Naive thymus-derived CD8-positive, alpha-beta T cell (primary cell): ENCODE results near the gene BCL7C. TPM values are rescaled to one million over a fixed set of nuclear protein-coding genes. Genes with fewer than 3 reads are reported as not detected.
"Not testable (repeated sequence)": the region's sequence is repeated elsewhere in the genome, so short reads cannot be mapped to it uniquely, and the experiment has no call there.

Source experiments
- ATAC-seq, 2 donors: fragments of 150-1000 bp; cut with Tn5 transposase in 1 of 2; sonication (Bioruptor Pico), chemical (Tn5 transposase) in 1 of 2; 1 replicate in 1 of 2; 2 replicates in 1 of 2; pipeline ENCODE4 v1.10.0; 2021; ENCODE audit warnings: mild to moderate bottlenecking in 2 of 2, moderate library complexity in 2 of 2
- POLR2A ChIA-PET: fragments of 350-600 bp; sonication (Branson Sonifier 250); formaldehyde crosslinking; loops from one replicate; lab custom pipeline; 2021; ENCODE audit warnings: antibody characterized with exemption; lab: Charles Lee
- DNase-seq, 10 donors: peaks; one replicate each; pipeline versions ENCODE4 v3.0.0 to v3.0.0-alpha.2; 2020 to 2022
- H3K27ac Mint-ChIP-seq, 10 donors: one replicate each; pipeline ENCODE4 v1.8.0; 2020 to 2022; ENCODE audit warnings: mild to moderate bottlenecking in 10 of 10, mixed read lengths in 10 of 10, moderate library complexity in 4 of 10, inconsistent platforms in 1 of 10
- H3K27me3 Mint-ChIP-seq, 5 donors: one replicate each; pipeline ENCODE4 v1.8.0; 2021 to 2022; ENCODE audit warnings: mixed read lengths in 5 of 5
- H3K36me3 Mint-ChIP-seq, 3 donors: one replicate each; pipeline ENCODE4 v1.8.0; 2020 to 2022; ENCODE audit warnings: mixed read lengths in 3 of 3, mild to moderate bottlenecking in 2 of 3, inconsistent platforms in 1 of 3
- H3K4me1 Mint-ChIP-seq, 4 donors: one replicate each; pipeline ENCODE4 v1.8.0; 2021 to 2022; ENCODE audit warnings: mixed read lengths in 4 of 4
- H3K4me3 Mint-ChIP-seq, 10 donors: one replicate each; pipeline ENCODE4 v1.8.0; 2020 to 2022; ENCODE audit warnings: mild to moderate bottlenecking in 10 of 10, mixed read lengths in 10 of 10, moderate library complexity in 6 of 10, inconsistent platforms in 1 of 10
- H3K9me3 Mint-ChIP-seq, 9 donors: one replicate each; pipeline ENCODE4 v1.8.0; 2020 to 2022; ENCODE audit warnings: mixed read lengths in 9 of 9, mild to moderate bottlenecking in 3 of 9, inconsistent platforms in 1 of 9, moderate library complexity in 1 of 9
- polyA plus RNA-seq, 3 donors: library from polyadenylated mRNA; unstranded; fragments of 300-500 nt; fragmentation: Illumina TruSeq; gene quantifications; one replicate each; pipeline ENCODE4 v1.2.3, GENCODE V29; 2021
- total RNA-seq, 8 experiments: library from RNA in 2 of 8; stranded (reverse) in 2 of 8; gene quantifications; one replicate each; pipeline ENCODE4 v1.2.3 and lab custom pipeline; 2021 to 2026

Gene BCL7C
- 10 to 100 TPM; 24.2 to 24.6 TPM for total RNA-seq
- polyA plus RNA-seq = 10 to 100 TPM; 33.9 to 38.8 (median 34.7) TPM
- total RNA-seq (lab: John Stamatoyannopoulos, UW) = 18.6 to 29.0 (median 25.0) reads per million in 6 experiments

DNA sequence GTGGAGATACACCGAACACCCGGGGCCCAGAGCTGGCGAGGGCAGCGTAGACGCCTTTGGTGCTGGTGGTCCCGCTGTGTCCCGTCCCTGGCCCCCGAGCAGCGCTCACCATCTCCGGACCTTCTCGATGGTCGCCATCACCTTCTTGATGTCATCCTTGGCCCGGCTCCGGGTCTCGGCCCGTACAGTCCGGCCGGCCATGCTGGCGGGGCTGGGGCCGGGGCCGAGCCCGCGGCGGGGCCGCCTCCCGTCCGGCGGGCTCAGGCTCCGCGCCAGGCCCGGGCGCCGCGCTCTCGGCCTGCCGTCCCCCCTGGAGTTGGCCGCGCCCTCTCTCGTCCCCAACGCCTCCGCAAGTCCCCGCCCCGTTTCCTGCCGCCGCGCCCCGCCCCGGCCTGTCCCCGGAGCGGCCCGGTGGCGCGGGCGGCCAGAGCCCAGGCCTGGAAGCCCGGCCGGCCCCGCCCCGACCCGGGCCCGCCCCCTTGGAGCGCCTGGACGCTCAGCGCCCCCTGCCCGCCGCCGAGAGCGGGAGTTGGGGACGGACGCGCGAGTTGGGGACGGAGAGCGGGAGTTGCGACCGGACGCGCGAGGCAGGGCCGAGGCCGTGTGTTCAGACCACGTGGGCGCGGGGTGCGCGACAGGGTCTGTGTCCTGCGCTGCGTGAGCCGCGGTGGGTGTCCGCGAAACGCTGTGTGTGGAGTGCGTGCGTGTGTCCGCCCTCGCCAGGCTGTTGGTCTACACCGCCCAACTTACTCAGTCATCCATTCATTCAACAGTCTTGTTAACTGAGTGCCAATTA is at the start of gene BCL7C:
Gene BCL7C, minus strand, starts transcription at position 334 of the 796 bp plus-strand sequence. Its CDS starts 133 bp downstream, at position 201.
- Mint-ChIP-seq H3K27me3 (no peaks in the 10 kb centered on the region), H3K4me1 (peaks cover 22 to 55% (median 51%) of the 10 kb centered on the region in 4 donors), H3K27ac (peak within 1 kb of the TSS; percentile 83 to 96 (median 94)), H3K36me3 (peaks cover 0 to 23% (median 3%) of the 10 kb centered on the region in 3 donors), H3K9me3 (no peaks in the 10 kb centered on the region), H3K4me3 (peak within 1 kb of the TSS; percentile 79 to 93 (median 88))
- POLR2A ChIA-PET = interaction anchor here (0.6 to 10.9 kb wide), 6 partner anchors 8 to 566 kb away, joined by 3 to 94 read pairs (median 4); partner anchors contain the start of gene ARMC5
- peak; percentile 37 to 85 (median 61) for DNase-seq
- peak; percentile 67 to 81 for ATAC-seq

DNA sequence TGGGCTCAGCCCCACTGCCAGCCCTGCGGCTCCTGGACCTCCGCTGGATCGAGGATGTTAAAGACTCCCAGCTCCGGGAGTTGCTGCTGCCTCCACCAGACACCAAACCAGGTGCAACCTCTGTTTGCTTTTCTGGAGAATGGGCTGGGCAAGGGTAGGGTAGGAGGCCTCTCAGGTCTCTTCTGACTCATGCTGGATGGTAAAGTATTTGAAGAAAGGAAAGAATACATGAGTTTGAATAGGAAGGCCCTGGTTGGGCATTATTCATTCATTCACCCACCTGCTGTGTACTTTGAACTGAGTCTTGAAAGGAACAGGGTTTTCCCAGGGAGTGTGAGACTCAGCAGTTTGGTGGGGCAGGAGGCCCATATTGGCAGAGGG is 48.5 kb upstream of the BCL7C start:
- H3K27ac Mint-ChIP-seq = peak overlapping the region in 4 of 10 donors; percentile 4 to 77 (median 37)
- POLR2A ChIA-PET = interaction anchor here (0.5 to 2.3 kb wide), 8 partner anchors 11 to 495 kb away, joined by 3 to 10 read pairs (median 4); partner anchors contain the start of gene FUS
- ATAC-seq = no peak
- H3K4me3 Mint-ChIP-seq = no peak overlapping the region
- no peaks in the 10 kb centered on the region for H3K27me3 Mint-ChIP-seq
- DNase-seq = no peak
- peaks cover 11 to 21% (median 18%) of the 10 kb centered on the region in 4 donors for H3K4me1 Mint-ChIP-seq
- no peaks in the 10 kb centered on the region for H3K9me3 Mint-ChIP-seq
- H3K36me3 Mint-ChIP-seq = peaks cover 0 to 7% (median 4%) of the 10 kb centered on the region in 3 donors

DNA sequence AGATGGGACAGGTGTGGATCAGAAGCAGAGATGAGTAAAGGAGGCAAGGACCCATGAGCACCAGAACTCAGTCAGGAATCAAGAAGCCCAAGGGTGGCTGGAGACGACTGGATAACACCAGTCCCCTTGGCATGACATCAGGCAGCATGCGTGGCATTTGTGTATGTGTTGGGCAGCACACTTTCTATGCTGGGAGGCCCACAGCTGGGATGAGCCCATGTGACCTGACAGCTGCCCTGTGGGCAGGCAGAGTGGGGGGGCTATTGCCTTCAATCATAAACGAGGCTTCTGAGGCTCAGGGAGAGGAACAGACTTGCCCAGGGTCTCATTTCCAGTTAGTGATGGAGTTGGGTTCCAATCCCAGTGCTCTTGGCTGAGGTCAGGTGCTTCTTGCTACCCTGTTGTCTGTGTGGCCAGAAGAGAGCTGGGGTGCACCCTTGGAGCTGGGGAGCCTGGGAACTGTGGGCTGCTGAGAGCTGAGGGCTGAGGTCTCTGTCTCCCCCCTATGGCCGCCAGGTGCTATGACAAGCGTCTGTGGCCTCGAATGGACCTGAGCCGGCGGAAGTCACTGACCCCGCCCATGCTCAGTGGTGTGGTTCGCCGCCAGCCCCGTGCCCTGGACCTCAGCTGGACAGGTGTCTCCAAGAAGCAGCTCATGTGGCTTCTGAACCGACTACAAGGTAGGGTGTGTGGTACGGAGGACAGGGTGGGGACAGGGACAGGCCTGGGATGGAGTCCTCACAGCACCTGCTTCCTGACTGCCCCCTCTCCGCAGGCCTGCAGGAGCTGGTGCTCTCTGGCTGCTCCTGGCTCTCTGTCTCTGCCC is 47.9 kb upstream of the BCL7C start:
- POLR2A ChIA-PET = interaction anchor here (0.5 to 2.3 kb wide), 8 partner anchors 11 to 238 kb away, joined by 3 to 10 read pairs (median 4); partner anchors contain the start of gene FUS
- Mint-ChIP-seq H3K4me3 (peak overlapping the region in 2 of 10 donors; percentile 12 to 55), H3K9me3 (no peaks in the 10 kb centered on the region), H3K27me3 (no peaks in the 10 kb centered on the region), H3K27ac (peak overlapping the region in 4 of 10 donors; percentile 34 to 62 (median 48)), H3K4me1 (peaks cover 14 to 21% (median 19%) of the 10 kb centered on the region in 4 donors), H3K36me3 (peaks cover 0 to 7% (median 4%) of the 10 kb centered on the region in 3 donors)
- ATAC-seq (peak; percentile 93 to 98), DNase-seq (peak in 9 of 10 donors; percentile 36 to 67 (median 52))

DNA sequence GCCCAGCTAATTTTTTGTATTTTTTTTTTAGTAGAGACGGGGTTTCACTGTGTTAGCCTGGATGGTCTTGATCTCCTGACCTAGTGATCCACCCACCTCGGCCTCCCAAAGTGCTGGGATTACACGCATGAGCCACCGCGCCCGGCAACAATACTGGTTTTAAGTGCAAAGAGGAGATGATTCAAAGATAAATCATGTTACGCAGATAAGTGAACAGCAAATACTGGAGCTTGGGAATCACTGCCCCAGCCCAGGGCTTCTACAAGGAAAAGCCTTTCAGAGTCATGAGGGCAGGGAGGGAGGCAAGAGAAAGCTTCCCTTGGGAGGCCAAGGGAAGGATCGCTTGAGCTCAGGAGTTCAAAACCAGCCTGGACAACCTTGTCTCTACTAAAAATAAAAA is 45.7 kb upstream of the BCL7C start:
- DNase-seq, H3K36me3 Mint-ChIP-seq, H3K27me3 Mint-ChIP-seq, ATAC-seq, H3K27ac Mint-ChIP-seq, H3K9me3 Mint-ChIP-seq, H3K4me3 Mint-ChIP-seq: not testable (repeated sequence)
- peaks cover 18 to 31% (median 29%) of the 10 kb centered on the region in 4 donors for H3K4me1 Mint-ChIP-seq
- POLR2A ChIA-PET = interaction anchor here (0.6 to 1.1 kb wide), 2 partner anchors 13 to 15 kb away, joined by 3 to 4 read pairs; no protein-coding TSS in a partner anchor

DNA sequence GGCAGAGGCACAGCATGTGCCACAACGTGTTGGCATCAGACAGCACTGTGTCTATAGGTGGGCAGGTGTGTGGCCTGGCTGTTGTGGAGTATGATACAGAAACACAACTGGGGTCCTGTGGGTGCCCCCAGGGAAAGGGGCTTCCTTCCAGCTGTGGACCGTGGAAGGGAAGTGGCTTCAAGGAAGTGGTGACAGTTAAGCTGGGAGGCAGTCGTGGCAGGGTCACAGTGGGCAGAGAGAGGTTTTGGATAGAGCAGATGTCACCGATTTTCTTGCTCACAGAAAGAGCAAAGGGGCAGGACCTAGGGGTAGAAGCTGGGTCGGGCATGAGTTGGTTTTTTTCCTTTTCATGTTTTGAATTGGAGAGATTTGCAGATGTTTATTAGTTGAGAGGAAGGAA is 43.8 kb upstream of the BCL7C start:
- H3K27me3 Mint-ChIP-seq = no peaks in the 10 kb centered on the region
- POLR2A ChIA-PET = no interaction called here
- peak overlapping the region in 2 of 10 donors; percentile 0 to 80 for H3K27ac Mint-ChIP-seq
- no peak overlapping the region for H3K4me3 Mint-ChIP-seq
- peaks cover 0 to 4% (median 0%) of the 10 kb centered on the region in 3 donors for H3K36me3 Mint-ChIP-seq
- no peaks in the 10 kb centered on the region for H3K9me3 Mint-ChIP-seq
- no peak for DNase-seq
- H3K4me1 Mint-ChIP-seq = peaks cover 17 to 31% (median 29%) of the 10 kb centered on the region in 4 donors
- ATAC-seq = no peak

DNA sequence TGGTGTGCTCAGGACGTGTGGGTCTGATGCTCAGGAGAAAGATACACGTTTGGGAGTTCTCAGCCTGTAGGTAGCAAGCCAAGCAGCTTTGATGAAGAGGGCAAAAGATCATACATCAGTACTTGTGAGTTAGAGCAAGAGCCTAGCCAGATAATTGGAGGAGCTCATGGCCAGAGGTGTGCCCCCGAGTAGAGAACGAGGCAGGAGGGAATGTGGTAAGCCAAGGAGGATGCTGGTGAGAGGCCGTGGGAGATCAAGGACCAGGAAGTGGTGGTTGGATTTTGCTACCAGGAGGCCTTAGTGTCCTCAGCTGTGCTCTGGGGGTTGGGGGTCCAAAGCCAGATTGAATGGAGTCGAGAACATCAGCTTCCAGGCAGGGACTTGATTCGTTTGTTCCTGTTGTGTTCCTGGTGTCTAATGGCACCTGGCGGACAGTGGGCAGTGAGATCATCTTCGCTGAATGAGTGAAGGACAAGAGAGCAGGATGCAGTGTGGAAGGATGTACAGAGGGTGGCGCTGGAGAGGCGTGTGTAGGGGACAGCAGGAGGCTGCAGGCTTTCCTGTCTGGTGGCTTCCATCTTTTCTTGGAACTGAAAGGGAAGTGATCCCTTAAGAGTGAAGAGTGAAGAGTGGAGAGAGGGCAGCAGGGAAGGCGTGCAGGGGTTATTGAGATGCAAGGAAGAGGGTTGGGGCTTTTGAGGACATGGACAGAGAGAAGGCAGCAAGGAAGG is 41.1 kb upstream of the BCL7C start:
- Mint-ChIP-seq H3K27me3 (no peaks in the 10 kb centered on the region), H3K4me3 (no peak overlapping the region)
- POLR2A ChIA-PET = interaction anchor here (1.2 kb wide), 1 partner anchor 15 kb away, joined by 3 read pairs; no protein-coding TSS in a partner anchor

DNA sequence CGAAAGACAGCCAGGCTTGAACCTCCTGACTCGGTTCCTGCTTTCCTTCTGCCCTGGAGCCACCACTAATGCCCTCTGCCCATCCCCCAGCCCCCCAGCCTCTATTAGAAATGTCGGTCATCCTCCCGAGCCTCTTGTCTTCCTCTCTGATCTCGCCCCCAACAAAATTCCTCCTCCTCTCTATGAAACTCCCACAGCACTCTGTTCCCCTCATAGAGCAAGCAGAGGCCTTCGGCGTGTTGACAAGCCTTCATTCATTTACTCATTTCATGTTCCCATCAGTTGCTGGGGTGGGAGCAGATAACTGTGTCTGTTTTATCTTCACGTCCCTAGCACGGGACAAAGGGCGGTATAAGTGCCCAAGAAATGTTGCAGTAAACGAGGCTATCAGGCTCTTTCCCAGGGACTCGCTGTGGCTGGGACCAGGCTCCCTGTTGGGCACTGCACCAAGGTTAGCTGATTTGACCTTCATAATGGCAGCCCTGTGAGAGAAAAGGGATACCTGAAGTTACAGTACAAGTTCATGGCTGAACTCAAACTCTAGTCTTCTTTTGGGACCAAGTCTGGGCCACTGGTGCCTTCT is 37.3 kb upstream of the BCL7C start:
- no peak for ATAC-seq
- no peak overlapping the region for H3K4me3 Mint-ChIP-seq
- no peaks in the 10 kb centered on the region for H3K9me3 Mint-ChIP-seq
- POLR2A ChIA-PET = interaction anchor here (0.6 to 2.0 kb wide), 2 partner anchors 10 to 299 kb away, joined by 3 to 10 read pairs; no protein-coding TSS in a partner anchor
- no peak for DNase-seq
- peaks cover 17 to 31% (median 18%) of the 10 kb centered on the region in 4 donors for H3K4me1 Mint-ChIP-seq
- peaks cover 0 to 15% (median 1%) of the 10 kb centered on the region in 3 donors for H3K36me3 Mint-ChIP-seq
- no peak overlapping the region for H3K27ac Mint-ChIP-seq
- no peaks in the 10 kb centered on the region for H3K27me3 Mint-ChIP-seq

More for the DNA sequence above, 41.1 kb upstream of the BCL7C start:
- Mint-ChIP-seq H3K36me3 (peaks cover 0 to 17% (median 1%) of the 10 kb centered on the region in 3 donors), H3K4me1 (peaks cover 11 to 23% (median 17%) of the 10 kb centered on the region in 4 donors), H3K9me3 (no peaks in the 10 kb centered on the region), H3K27ac (peak overlapping the region in 9 of 10 donors; percentile 35 to 88 (median 65))
- ATAC-seq (peak in 1 of 2 donors; percentile 46), DNase-seq (peak in 1 of 10 donors; percentile 24)

DNA sequence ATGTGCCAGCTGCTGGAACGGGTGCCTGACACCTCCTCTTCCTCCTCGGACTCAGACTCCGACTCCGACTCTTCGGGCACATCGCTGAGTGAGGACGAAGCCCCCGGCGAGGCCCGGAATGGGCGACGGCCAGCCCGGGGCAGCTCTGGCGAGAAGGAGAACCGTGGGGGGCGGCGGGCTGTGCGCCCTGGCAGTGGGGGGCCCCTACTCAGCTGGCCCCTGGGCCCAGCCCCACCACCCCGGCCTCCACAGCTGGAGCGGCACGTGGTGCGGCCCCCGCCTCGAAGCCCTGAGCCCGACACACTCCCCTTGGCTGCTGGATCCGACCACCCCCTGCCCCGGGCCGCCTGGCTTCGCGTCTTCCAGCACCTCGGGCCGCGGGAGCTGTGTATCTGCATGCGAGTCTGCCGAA is 36.3 kb upstream of the BCL7C start:
- H3K4me1 Mint-ChIP-seq = peaks cover 16 to 29% (median 19%) of the 10 kb centered on the region in 4 donors
- no peak for ATAC-seq
- H3K9me3 Mint-ChIP-seq = no peaks in the 10 kb centered on the region
- no peak overlapping the region for H3K4me3 Mint-ChIP-seq
- H3K27ac Mint-ChIP-seq = no peak overlapping the region
- POLR2A ChIA-PET = interaction anchor here (2.0 kb wide), 1 partner anchor 11 kb away, joined by 10 read pairs; no protein-coding TSS in a partner anchor
- H3K27me3 Mint-ChIP-seq = no peaks in the 10 kb centered on the region
- DNase-seq = no peak
- H3K36me3 Mint-ChIP-seq = peaks cover 0 to 15% (median 1%) of the 10 kb centered on the region in 3 donors

DNA sequence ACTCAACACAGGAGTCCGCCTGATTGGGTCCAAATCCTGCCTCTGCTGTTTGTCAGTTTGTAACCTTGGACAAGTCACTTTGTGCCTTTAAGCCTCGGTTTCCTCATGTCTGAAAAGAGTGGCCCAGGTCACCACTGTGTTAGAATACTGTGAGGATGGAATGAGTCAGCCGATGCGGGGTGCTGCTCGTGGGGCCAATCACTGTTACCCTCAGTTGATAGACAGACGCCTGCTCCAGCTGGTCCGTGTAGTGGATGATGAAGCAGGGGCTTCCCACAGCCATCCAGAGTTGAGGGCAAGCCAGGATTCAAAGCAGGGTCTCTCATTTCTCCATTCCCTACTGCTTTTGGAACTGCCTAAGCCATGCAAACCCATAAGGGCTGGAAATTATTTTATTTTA is 35.3 kb upstream of the BCL7C start:
- no peak for DNase-seq
- Mint-ChIP-seq H3K4me1 (peaks cover 14 to 30% (median 20%) of the 10 kb centered on the region in 4 donors), H3K27ac (peak overlapping the region in 1 of 10 donors; percentile 79), H3K4me3 (no peak overlapping the region), H3K36me3 (peaks cover 0 to 15% (median 1%) of the 10 kb centered on the region in 3 donors), H3K27me3 (no peaks in the 10 kb centered on the region), H3K9me3 (no peaks in the 10 kb centered on the region)
- POLR2A ChIA-PET = interaction anchor here (2.0 kb wide), 1 partner anchor 12 kb away, joined by 10 read pairs; no protein-coding TSS in a partner anchor
- ATAC-seq = no peak

DNA sequence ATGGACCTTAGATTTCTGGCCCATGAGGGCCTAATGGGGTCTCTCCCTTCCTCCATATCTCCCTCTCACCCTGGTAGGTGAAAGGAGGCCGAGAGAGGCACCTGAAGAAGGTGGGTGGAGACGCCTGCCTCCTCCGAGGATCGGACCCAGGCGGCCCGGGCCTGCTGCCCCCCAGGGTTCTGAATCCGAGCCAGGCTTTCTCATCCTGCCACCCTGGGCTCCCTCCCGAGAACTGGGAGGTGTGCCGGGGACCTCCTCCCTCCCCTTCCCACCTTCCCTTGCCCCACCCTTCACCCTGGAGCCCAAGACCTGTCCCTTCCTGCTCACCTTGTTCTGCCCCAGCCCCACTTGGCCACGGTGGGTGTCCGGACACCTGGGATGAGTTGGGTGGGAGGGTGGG is 34.5 kb upstream of the BCL7C start:
- H3K4me3 Mint-ChIP-seq = no peak overlapping the region
- peaks cover 14 to 30% (median 20%) of the 10 kb centered on the region in 4 donors for H3K4me1 Mint-ChIP-seq
- no peaks in the 10 kb centered on the region for H3K9me3 Mint-ChIP-seq
- peaks cover 0 to 15% (median 1%) of the 10 kb centered on the region in 3 donors for H3K36me3 Mint-ChIP-seq
- no peaks in the 10 kb centered on the region for H3K27me3 Mint-ChIP-seq
- POLR2A ChIA-PET = interaction anchor here (1.3 kb wide), 1 partner anchor 123 kb away, joined by 3 read pairs; no protein-coding TSS in a partner anchor
- no peak for DNase-seq
- no peak for ATAC-seq
- peak overlapping the region in 1 of 10 donors; percentile 5 for H3K27ac Mint-ChIP-seq
